Ascending aorta (tissue), 2 donors: Measurements from ENCODE around the gene HOXB1. TPM values are rescaled to one million over a fixed set of nuclear protein-coding genes. Genes with fewer than 3 reads are reported as not detected.
A peak's percentile ranks its signal among the peaks of the same experiment; 100 is the strongest.

Experiments
- DNase-seq, 2 donors: peaks; one replicate each; pipeline ENCODE4 v3.0.0-alpha.2; 2019; ENCODE audit warnings: low spot score in 2 of 2
- H3K27ac ChIP-seq, 2 donors: fragments of 200-600 bp; sonication (generic); one replicate each; pipeline ENCODE4 v1.5.1; 2016 to 2017; ENCODE audit warnings: mild to moderate bottlenecking in 1 of 2
- H3K27me3 ChIP-seq: fragments of 200-600 bp; sonication (generic); one replicate; pipeline ENCODE4 v1.5.1; 2017
- H3K36me3 ChIP-seq, 2 donors: fragments of 200-600 bp; sonication (generic); one replicate each; pipeline ENCODE4 v1.5.1; 2016
- H3K4me1 ChIP-seq, 2 donors: fragments of 200-600 bp; sonication (generic); one replicate each; pipeline ENCODE4 v1.5.1; 2016 to 2017; ENCODE audit warnings: mild to moderate bottlenecking in 1 of 2
- H3K4me3 ChIP-seq, 2 donors: fragments of 200-600 bp; sonication (generic); one replicate each; pipeline ENCODE4 v1.5.1; 2016 to 2017; ENCODE audit warnings: mild to moderate bottlenecking in 1 of 2
- H3K9me3 ChIP-seq, 2 donors: fragments of 200-600 bp; sonication (generic); one replicate each; pipeline ENCODE4 v1.5.1; 2016
- intact Hi-C: fragments of 100-400 bp; cut with DNase I; formaldehyde crosslinking; loops from one replicate; pipeline ENCODE4 v1.15.1; 2023
- total RNA-seq: library from RNA; depleted of rRNA; stranded (reverse); fragments of >200 nt; gene quantifications from one replicate; pipeline ENCODE4 v1.1.0, GENCODE V29; 2016
- TF ChIP-seq, protein P1 (sequence below), 3 experiments: fragments of 200-600 bp in 2 of 3; fragments of 450-650 bp in 1 of 3; sonication (generic) in 2 of 3; IDR thresholded peaks; one replicate each; pipeline ENCODE4 v1.5.1; 2016 to 2019; ENCODE audit warnings: antibody characterized with exemption in 3 of 3, mild to moderate bottlenecking in 1 of 3, moderate library complexity in 1 of 3

The HOXB1 gene
- total RNA-seq, 1 donor from 2014 or later, result not detected

DNA sequence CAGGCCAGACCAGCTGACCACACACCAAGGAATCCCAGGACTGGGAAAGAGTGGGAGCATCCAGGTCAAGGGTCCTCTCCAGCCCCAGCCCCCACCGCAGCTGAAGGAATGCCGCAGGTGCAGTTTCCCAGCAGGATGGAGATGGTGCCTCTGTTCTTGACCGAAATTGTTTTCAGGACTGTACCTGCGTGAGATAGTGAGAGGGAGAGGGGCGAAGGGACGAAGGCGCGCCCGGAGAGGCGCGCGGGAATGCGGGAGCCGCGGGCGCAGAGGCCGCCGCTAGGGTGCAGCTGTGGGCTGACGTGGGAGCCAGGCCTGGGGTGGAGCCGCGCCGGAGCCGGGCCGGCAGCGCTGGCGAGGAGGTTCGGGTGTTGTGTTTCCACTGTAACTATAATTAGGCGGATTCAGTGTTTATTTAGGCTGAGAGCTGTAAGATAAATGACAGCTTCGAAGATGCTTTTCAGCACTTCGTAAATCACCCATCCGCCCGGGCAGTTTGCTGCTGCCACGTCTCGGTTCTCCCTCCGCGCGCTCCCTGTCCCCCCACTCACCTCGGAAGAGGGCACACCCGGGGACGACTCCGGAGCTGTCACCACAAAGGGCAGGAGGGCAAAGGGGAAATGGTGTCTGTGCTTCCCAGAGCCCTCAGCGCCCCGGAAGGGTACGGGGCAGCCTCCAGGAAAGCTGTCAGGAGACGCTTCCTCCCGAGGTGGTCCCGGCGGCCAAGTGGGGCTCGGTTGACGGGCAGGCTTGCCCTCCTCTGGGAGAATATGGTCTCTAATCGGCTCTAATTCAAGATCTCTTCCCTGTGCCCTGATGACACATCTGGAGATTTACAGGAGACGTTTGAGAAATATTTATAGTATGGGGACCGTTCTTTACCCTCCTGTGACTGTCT is 38.2 kb downstream of the HOXB1 start:
- H3K36me3 ChIP-seq, result no peaks in the 10 kb centered on the region
- H3K27ac ChIP-seq, result no peak overlapping the region
- no peaks in the 10 kb centered on the region for H3K27me3 ChIP-seq
- TF ChIP-seq, protein P1, sequence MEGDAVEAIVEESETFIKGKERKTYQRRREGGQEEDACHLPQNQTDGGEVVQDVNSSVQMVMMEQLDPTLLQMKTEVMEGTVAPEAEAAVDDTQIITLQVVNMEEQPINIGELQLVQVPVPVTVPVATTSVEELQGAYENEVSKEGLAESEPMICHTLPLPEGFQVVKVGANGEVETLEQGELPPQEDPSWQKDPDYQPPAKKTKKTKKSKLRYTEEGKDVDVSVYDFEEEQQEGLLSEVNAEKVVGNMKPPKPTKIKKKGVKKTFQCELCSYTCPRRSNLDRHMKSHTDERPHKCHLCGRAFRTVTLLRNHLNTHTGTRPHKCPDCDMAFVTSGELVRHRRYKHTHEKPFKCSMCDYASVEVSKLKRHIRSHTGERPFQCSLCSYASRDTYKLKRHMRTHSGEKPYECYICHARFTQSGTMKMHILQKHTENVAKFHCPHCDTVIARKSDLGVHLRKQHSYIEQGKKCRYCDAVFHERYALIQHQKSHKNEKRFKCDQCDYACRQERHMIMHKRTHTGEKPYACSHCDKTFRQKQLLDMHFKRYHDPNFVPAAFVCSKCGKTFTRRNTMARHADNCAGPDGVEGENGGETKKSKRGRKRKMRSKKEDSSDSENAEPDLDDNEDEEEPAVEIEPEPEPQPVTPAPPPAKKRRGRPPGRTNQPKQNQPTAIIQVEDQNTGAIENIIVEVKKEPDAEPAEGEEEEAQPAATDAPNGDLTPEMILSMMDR (IDR thresholded peaks at IDR 0.05), result peak; percentile 83 to 94 (median 90)
- H3K4me3 ChIP-seq, result peak overlapping the region; percentile 41 to 60
- no peaks in the 10 kb centered on the region for H3K9me3 ChIP-seq
- H3K4me1 ChIP-seq, result peaks cover 4 to 6% of the 10 kb centered on the region in 2 donors
- DNase-seq, result peak in 1 of 2 donors; percentile 85
- intact Hi-C loops, result loop anchor here (2.0 to 5.0 kb wide), 2 partner anchors 50 to 102 kb away; no protein-coding TSS in a partner anchor

DNA sequence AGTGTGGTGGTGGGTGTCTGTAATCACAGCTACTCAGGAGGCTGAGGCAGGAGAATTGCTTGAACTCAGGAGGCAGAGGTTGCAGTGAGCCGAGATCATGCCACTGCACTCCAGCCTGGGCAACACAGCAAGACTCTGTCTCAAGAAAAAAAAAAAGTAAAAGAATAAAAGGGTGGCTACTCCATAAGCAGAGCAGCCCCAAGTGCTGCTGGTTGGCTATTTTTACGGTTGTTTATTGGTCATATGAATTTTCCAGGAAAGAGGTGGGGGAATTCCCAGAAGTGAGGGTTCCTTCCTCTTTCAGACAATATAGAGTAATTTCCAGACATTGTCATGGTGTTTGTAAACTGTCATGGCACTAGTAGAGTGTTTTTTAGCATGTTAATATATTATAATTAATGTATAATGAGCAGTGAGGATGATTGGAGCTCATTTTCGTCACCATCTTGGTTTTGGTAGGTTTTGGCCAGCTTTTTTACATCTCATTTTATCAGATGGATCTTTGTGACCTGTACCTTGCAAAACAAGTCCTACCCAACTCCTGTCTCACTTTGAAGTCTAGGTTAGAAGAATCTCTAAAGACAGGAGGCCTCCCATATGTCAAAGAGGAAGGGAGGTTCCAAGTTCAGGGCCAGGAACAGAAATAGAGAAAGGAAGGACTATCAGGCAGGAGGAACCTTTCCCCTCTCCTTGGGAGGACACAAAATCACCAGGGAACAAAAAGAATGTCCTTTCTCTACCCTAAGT is 39.1 kb downstream of the HOXB1 start:
- no peaks in the 10 kb centered on the region for H3K36me3 ChIP-seq
- H3K4me3 ChIP-seq, result no peak overlapping the region
- H3K27ac ChIP-seq, result no peak overlapping the region
- no peaks in the 10 kb centered on the region for H3K9me3 ChIP-seq
- H3K4me1 ChIP-seq, result peaks cover 4 to 6% of the 10 kb centered on the region in 2 donors
- no peak for DNase-seq
- TF ChIP-seq, protein P1 (IDR thresholded peaks at IDR 0.05), result no peak
- intact Hi-C loops, result loop anchor here (2.0 to 5.0 kb wide), 2 partner anchors 51 to 103 kb away; no protein-coding TSS in a partner anchor
- no peaks in the 10 kb centered on the region for H3K27me3 ChIP-seq

DNA sequence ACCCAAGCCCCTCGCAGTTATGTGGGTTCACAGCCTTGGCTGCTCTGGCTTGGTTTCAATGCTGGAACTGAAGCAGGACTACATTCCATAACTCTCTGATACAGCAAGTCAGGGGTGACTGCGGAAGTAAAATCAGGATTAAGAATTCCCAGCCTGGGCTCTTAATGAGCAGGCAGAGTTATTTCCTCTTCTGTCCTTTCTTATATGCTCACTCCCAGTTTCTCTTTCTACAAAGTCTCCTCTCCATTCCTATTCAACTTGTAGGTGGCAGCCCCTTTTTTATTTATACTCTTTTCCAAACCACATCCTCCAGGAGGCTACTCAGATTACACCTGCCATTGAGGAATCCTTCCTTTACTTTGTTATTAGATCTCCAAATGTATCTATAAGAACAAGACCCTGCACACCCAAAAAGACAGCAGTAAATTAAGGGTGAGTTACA is 40.3 kb downstream of the HOXB1 start:
- TF ChIP-seq, protein P1 (IDR thresholded peaks at IDR 0.05), result no peak
- no peak for DNase-seq
- Histone ChIP-seq H3K27ac (no peak overlapping the region), H3K36me3 (no peaks in the 10 kb centered on the region), H3K4me1 (peaks cover 4 to 6% of the 10 kb centered on the region in 2 donors), H3K4me3 (no peak overlapping the region), H3K27me3 (no peaks in the 10 kb centered on the region), H3K9me3 (no peaks in the 10 kb centered on the region)
- intact Hi-C loops, result loop anchor here (5.0 kb wide), 1 partner anchor 52 kb away; no protein-coding TSS in a partner anchor

DNA sequence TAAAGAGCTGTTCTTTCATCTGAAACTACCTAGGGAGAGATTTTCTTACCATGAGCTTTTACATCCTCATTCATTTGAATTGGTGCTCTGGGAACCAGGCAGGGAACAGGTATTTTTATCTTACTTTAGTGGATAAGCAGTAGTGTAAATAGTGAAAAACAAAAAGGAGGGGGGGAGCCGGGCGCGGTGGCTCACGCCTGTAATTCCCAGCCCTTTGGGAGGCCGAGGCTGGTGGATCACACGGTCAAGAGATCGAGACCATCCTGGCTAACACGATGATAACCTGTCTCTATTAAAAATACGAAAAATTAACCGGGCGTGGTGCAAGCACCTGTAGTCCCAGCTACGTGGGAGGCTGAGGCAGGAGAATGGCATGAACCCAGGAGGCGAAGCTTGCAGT is 41.0 kb downstream of the HOXB1 start:
- H3K4me1 ChIP-seq, result peaks cover 4 to 6% of the 10 kb centered on the region in 2 donors
- no peaks in the 10 kb centered on the region for H3K27me3 ChIP-seq
- intact Hi-C loops, result loop anchor here (5.0 kb wide), 1 partner anchor 53 kb away; no protein-coding TSS in a partner anchor
- no peak for DNase-seq
- no peaks in the 10 kb centered on the region for H3K36me3 ChIP-seq
- TF ChIP-seq, protein P1 (IDR thresholded peaks at IDR 0.05), result no peak
- H3K4me3 ChIP-seq, result no peak overlapping the region
- H3K9me3 ChIP-seq, result no peaks in the 10 kb centered on the region
- no peak overlapping the region for H3K27ac ChIP-seq

DNA sequence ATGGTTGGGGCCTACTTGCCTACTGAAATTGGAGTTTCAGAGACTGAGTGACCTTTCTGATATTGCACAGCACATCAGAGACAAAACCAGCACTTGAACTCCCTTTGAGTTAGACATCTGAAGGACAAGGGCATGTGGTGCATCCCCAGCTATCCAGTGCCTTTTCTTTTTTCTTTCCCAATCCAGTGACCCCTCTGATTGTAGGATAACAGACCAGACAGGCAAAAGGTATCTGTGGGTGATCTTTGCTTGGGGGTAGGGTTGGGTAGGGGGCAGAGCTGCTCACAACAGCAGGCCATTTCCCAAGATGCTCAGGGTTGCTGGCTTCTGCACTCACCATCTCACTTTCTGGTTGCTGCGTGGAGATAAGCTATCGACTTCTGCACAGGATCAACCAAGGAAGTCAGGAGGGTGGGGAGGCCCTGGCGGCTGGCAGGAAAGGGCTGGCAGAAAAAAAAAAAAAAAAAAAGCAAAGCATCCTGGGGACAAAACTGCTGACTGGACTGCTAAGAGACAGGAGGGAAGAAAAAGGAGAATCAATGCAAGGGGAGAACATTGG is 42.2 kb downstream of the HOXB1 start:
- Histone ChIP-seq H3K9me3 (no peaks in the 10 kb centered on the region), H3K27me3 (no peaks in the 10 kb centered on the region), H3K36me3 (no peaks in the 10 kb centered on the region), H3K4me1 (peaks cover 4 to 6% of the 10 kb centered on the region in 2 donors), H3K4me3 (no peak overlapping the region), H3K27ac (no peak overlapping the region)
- no peak for DNase-seq
- intact Hi-C loops, result no loop called here
- TF ChIP-seq, protein P1 (IDR thresholded peaks at IDR 0.05), result no peak
